HCT116 (cell line): ENCODE results near the gene MCF2L. TPM values are rescaled to one million over a fixed set of nuclear protein-coding genes. Genes with fewer than 3 reads are reported as not detected.

Experiments used
- ATAC-seq: fragments of 200-7000 bp; cut with Tn5 transposase; 2 replicates; pipeline ENCODE4 v1.9.1; 2020; ENCODE audit warnings: mild to moderate bottlenecking, moderate library complexity
- BruUV-seq: library from RNA; stranded (reverse); fragments of 400-500 nt; replicated peaks from 2 replicates; lab custom pipeline; 2021; lab: Mats Ljungman, UMichigan
- CTCF ChIA-PET: fragments of 300-600 bp; sonication (Branson Sonifier 250); formaldehyde crosslinking; loops from one replicate; lab custom pipeline; 2021; ENCODE audit warnings: antibody characterized with exemption; lab: Charles Lee
- POLR2A ChIA-PET: fragments of 300-600, 350-600 bp; sonication (Branson Sonifier 250); formaldehyde crosslinking; loops from one replicate; lab custom pipeline; 2021; ENCODE audit warnings: antibody characterized with exemption; lab: Charles Lee
- RAD21 ChIA-PET, 2 experiments: fragments of 300-600 bp; sonication (Branson Sonifier 250); formaldehyde crosslinking; loops; one replicate each; lab custom pipeline; 2023; ENCODE audit warnings: low total read pairs in 2 of 2; ENCODE audit not compliant: uncharacterized antibody in 2 of 2, unreplicated experiment in 2 of 2, low non-redundant PET in 1 of 2; lab: Charles Lee
- DNase-seq: peaks from one replicate; pipeline ENCODE4 v3.0.0-alpha.2; 2010; ENCODE audit warnings: low read depth, low spot score
- H2AFZ ChIP-seq: fragments of 200-600 bp; shearing (Covaris generic), sonication (generic); 2 replicates; pipeline ENCODE4 v1.6.1; 2017; ENCODE audit warnings: low read depth, mixed run types, mixed read lengths, antibody characterized with exemption, low read length; ENCODE audit not compliant: poor library complexity, severe bottlenecking
- H3K27ac ChIP-seq: 2 replicates; pipeline ENCODE4 v1.5.1; 2012; ENCODE audit warnings: low read depth, low read length
- H3K27me3 ChIP-seq: fragments of 200-600 bp; sonication (generic); 2 replicates; pipeline ENCODE4 v1.6.1; 2016; ENCODE audit warnings: mixed run types, low read length, mixed read lengths; ENCODE audit not compliant: insufficient read depth
- H3K36me3 ChIP-seq, 2 experiments: fragments of 200-500 bp in 1 of 2; fragments of 200-600 bp in 1 of 2; sonication (Bioruptor generic) in 1 of 2; sonication (generic) in 1 of 2; 2 replicates each; pipeline versions ENCODE4 v1.5.1 to v1.6.1; 2014 to 2016; ENCODE audit warnings: low read length in 2 of 2, inconsistent platforms in 1 of 2, mixed read lengths in 1 of 2, mixed run types in 1 of 2; ENCODE audit not compliant: insufficient read depth in 2 of 2, control insufficient read depth in 1 of 2
- H3K4me1 ChIP-seq, 2 experiments: fragments of 200-600 bp in 1 of 2; sonication (generic) in 1 of 2; 2 replicates each; pipeline versions ENCODE4 v1.5.1 to v1.6.1; 2012 to 2017; ENCODE audit warnings: low read length in 2 of 2, inconsistent platforms in 1 of 2, mild to moderate bottlenecking in 1 of 2, mixed read lengths in 1 of 2, mixed run types in 1 of 2, moderate library complexity in 1 of 2; ENCODE audit not compliant: insufficient read depth in 2 of 2, control insufficient read depth in 1 of 2
- H3K4me2 ChIP-seq: fragments of 200-600 bp; sonication (generic); 2 replicates; pipeline ENCODE4 v1.6.1; 2017; ENCODE audit warnings: mixed run types, low read length, mixed read lengths
- H3K4me3 ChIP-seq, 2 experiments: fragments of 200-600 bp in 1 of 2; sonication (generic) in 1 of 2; replicated peaks in 1 of 2; 2 replicates each; pipeline ENCODE4 v1.5.1; 2011 to 2016; ENCODE audit warnings: low read length in 2 of 2, control low read depth in 1 of 2, low read depth in 1 of 2, mild to moderate bottlenecking in 1 of 2, mixed read lengths in 1 of 2, mixed run types in 1 of 2
- H3K79me2 ChIP-seq: fragments of 200-600 bp; sonication (generic); 2 replicates; pipeline ENCODE4 v1.6.1; 2017; ENCODE audit warnings: mild to moderate bottlenecking, mixed run types, low read length, moderate library complexity, mixed read lengths; ENCODE audit not compliant: insufficient read depth
- H3K9ac ChIP-seq: fragments of 200-600 bp; sonication (generic); 2 replicates; pipeline ENCODE4 v1.6.1; 2016; ENCODE audit warnings: low read length, mixed read lengths
- H3K9me2 ChIP-seq: fragments of 200-600 bp; sonication (generic), shearing (Covaris generic); 2 replicates; pipeline ENCODE4 v1.6.1; 2017; ENCODE audit warnings: mixed run types, mild to moderate bottlenecking, moderate library complexity; ENCODE audit not compliant: insufficient read depth
- H3K9me3 ChIP-seq, 2 experiments: fragments of 200-500 bp in 1 of 2; fragments of 200-600 bp in 1 of 2; sonication (Bioruptor generic) in 1 of 2; sonication (generic) in 1 of 2; 2 replicates each; pipeline ENCODE4 v1.6.1; 2014 to 2017; ENCODE audit warnings: low read length in 2 of 2, mixed read lengths in 2 of 2, inconsistent platforms in 1 of 2, low read depth in 1 of 2, mild to moderate bottlenecking in 1 of 2, mixed run types in 1 of 2, moderate library complexity in 1 of 2; ENCODE audit not compliant: control insufficient read depth in 1 of 2, insufficient read depth in 1 of 2
- H4K20me1 ChIP-seq: fragments of 200-600 bp; sonication (generic), shearing (Covaris generic); 2 replicates; pipeline ENCODE4 v1.6.1; 2017; ENCODE audit warnings: mixed run types, mild to moderate bottlenecking, moderate library complexity; ENCODE audit not compliant: insufficient read depth
- CBX3 ChIP-seq: IDR thresholded peaks from 2 replicates; pipeline ENCODE4 v1.6.1; 2012; ENCODE audit warnings: low read depth
- CTCF ChIP-seq, 3 experiments: fragments of 200-600 bp in 1 of 3; sonication (generic) in 1 of 3; IDR thresholded peaks in 2 of 3; conservative IDR thresholded peaks in 1 of 3; 2 replicates each; pipeline ENCODE4 v1.5.1; 2012 to 2017; ENCODE audit warnings: low read depth in 2 of 3, low read length in 2 of 3, antibody characterized with exemption in 1 of 3, borderline replicate concordance in 1 of 3, control low read depth in 1 of 3, mild to moderate bottlenecking in 1 of 3, mixed read lengths in 1 of 3, mixed run types in 1 of 3, moderate library complexity in 1 of 3; ENCODE audit not compliant: insufficient read depth in 1 of 3
- EGR1 ChIP-seq: IDR thresholded peaks from 2 replicates; pipeline ENCODE4 v1.6.1; 2012; ENCODE audit warnings: low read depth
- ELF1 ChIP-seq: IDR thresholded peaks from 2 replicates; pipeline ENCODE4 v1.6.1; 2012; ENCODE audit warnings: low read depth, borderline replicate concordance
- SIN3A ChIP-seq: IDR thresholded peaks from 2 replicates; pipeline ENCODE4 v1.6.1; 2012; ENCODE audit warnings: low read depth
- SRF ChIP-seq: IDR thresholded peaks from 2 replicates; pipeline ENCODE4 v1.6.1; 2012; ENCODE audit warnings: low read depth
- TCF7L2 ChIP-seq: IDR thresholded peaks from 2 replicates; pipeline ENCODE4 v1.7.0; 2011; ENCODE audit warnings: borderline replicate concordance, inconsistent platforms; ENCODE audit not compliant: insufficient read depth, insufficient read length; ENCODE audit errors: extremely low read depth
- intact Hi-C: fragments of 100-400 bp; cut with micrococcal nuclease; formaldehyde crosslinking; loops from 2 replicates; pipeline ENCODE4 v1.10.0; 2022
- total RNA-seq: library from RNA; stranded (reverse); gene quantifications from one replicate; pipeline ENCODE4 v1.2.1, GENCODE V29; 2021; ENCODE audit not compliant: unreplicated experiment
- TF ChIP-seq, protein P1 (sequence below): IDR thresholded peaks from 2 replicates; pipeline ENCODE4 v1.6.1; 2012; ENCODE audit warnings: low read depth
- TF ChIP-seq, protein P2 (sequence below): IDR thresholded peaks from 2 replicates; pipeline ENCODE4 v1.6.1; 2012
- TF ChIP-seq, protein P3 (sequence below): IDR thresholded peaks from 2 replicates; pipeline ENCODE4 v1.6.1; 2011; ENCODE audit warnings: mild to moderate bottlenecking, low read length, moderate library complexity; ENCODE audit not compliant: insufficient replicate concordance; ENCODE audit errors: extremely low read depth

Gene MCF2L
- total RNA-seq, 1 experiment from 2014 or later, result 19.3 TPM

- TF ChIP-seq, protein P1, sequence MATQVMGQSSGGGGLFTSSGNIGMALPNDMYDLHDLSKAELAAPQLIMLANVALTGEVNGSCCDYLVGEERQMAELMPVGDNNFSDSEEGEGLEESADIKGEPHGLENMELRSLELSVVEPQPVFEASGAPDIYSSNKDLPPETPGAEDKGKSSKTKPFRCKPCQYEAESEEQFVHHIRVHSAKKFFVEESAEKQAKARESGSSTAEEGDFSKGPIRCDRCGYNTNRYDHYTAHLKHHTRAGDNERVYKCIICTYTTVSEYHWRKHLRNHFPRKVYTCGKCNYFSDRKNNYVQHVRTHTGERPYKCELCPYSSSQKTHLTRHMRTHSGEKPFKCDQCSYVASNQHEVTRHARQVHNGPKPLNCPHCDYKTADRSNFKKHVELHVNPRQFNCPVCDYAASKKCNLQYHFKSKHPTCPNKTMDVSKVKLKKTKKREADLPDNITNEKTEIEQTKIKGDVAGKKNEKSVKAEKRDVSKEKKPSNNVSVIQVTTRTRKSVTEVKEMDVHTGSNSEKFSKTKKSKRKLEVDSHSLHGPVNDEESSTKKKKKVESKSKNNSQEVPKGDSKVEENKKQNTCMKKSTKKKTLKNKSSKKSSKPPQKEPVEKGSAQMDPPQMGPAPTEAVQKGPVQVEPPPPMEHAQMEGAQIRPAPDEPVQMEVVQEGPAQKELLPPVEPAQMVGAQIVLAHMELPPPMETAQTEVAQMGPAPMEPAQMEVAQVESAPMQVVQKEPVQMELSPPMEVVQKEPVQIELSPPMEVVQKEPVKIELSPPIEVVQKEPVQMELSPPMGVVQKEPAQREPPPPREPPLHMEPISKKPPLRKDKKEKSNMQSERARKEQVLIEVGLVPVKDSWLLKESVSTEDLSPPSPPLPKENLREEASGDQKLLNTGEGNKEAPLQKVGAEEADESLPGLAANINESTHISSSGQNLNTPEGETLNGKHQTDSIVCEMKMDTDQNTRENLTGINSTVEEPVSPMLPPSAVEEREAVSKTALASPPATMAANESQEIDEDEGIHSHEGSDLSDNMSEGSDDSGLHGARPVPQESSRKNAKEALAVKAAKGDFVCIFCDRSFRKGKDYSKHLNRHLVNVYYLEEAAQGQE, result no peak
These were observed 85.0 kb downstream of the MCF2L start (continued) for GRCh38 chr13:113053801-113054604.

- DNase-seq (no peak), ATAC-seq (no peak)
- ChIA-PET CTCF (no interaction called here), POLR2A (no interaction called here), RAD21 (no interaction called here)
- no peaks in the 10 kb centered on the region; a peak in 1 of 4 replicates for H3K9me3 ChIP-seq
- peaks cover 10 to 16% of the 10 kb centered on the region in 2 experiments; a peak in 3 of 4 replicates for H3K4me1 ChIP-seq
- no peaks in the 10 kb centered on the region for H4K20me1 ChIP-seq
- intact Hi-C loops, result no loop called here
- no peak overlapping the region for H3K4me3 ChIP-seq
- H2AFZ ChIP-seq, result no peak overlapping the region
- H3K9ac ChIP-seq, result no peak overlapping the region
- H3K27ac ChIP-seq, result no peak overlapping the region
- BruUV-seq, result no TSS peak
- no peaks in the 10 kb centered on the region for H3K36me3 ChIP-seq
- H3K79me2 ChIP-seq, result no peaks in the 10 kb centered on the region
- H3K9me2 ChIP-seq, result no peaks in the 10 kb centered on the region
- no peaks in the 10 kb centered on the region for H3K27me3 ChIP-seq
- no peak overlapping the region for H3K4me2 ChIP-seq
- TF ChIP-seq, protein P1, result no peak
- TF ChIP-seq, protein P2, sequence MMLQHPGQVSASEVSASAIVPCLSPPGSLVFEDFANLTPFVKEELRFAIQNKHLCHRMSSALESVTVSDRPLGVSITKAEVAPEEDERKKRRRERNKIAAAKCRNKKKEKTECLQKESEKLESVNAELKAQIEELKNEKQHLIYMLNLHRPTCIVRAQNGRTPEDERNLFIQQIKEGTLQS, result no peak
- no peak for TF ChIP-seq TCF7L2
- TF ChIP-seq SRF, result no peak
- TF ChIP-seq CTCF (IDR thresholded peaks at IDR 0.05 in 2 of 3, conservative IDR thresholded peaks at IDR 0.05 in 1 of 3; ENCODE audit: borderline replicate concordance in 1 of 3, insufficient read depth in 1 of 3, low read depth in 2 of 3, low read length in 2 of 3), result no peak
- TF ChIP-seq SIN3A, result no peak
- TF ChIP-seq, protein P3, sequence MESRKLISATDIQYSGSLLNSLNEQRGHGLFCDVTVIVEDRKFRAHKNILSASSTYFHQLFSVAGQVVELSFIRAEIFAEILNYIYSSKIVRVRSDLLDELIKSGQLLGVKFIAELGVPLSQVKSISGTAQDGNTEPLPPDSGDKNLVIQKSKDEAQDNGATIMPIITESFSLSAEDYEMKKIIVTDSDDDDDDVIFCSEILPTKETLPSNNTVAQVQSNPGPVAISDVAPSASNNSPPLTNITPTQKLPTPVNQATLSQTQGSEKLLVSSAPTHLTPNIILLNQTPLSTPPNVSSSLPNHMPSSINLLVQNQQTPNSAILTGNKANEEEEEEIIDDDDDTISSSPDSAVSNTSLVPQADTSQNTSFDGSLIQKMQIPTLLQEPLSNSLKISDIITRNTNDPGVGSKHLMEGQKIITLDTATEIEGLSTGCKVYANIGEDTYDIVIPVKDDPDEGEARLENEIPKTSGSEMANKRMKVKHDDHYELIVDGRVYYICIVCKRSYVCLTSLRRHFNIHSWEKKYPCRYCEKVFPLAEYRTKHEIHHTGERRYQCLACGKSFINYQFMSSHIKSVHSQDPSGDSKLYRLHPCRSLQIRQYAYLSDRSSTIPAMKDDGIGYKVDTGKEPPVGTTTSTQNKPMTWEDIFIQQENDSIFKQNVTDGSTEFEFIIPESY, result no peak
- TF ChIP-seq CBX3, result no peak
- no peak for TF ChIP-seq ELF1
- TF ChIP-seq EGR1, result no peak
These were observed 88.1 kb downstream of the MCF2L start for GRCh38 chr13:113057084-113057483.
